H9 (cell line): ENCODE measurements around the gene DAD1. TPM values are rescaled to one million over a fixed set of nuclear protein-coding genes. Genes with fewer than 3 reads are reported as not detected.

Source experiments
- DNase-seq: peaks from one replicate; pipeline ENCODE4 v3.0.0-alpha.2; 2017
- H2AFZ ChIP-seq: one replicate; pipeline ENCODE4 v1.6.1; 2013; ENCODE audit warnings: mild to moderate bottlenecking, low read length, control low read depth, moderate library complexity
- H2AK5ac ChIP-seq: 2 replicates; pipeline ENCODE4 v1.6.1; 2013; ENCODE audit warnings: low read length, control low read depth, mixed read lengths; ENCODE audit not compliant: insufficient read length
- H2BK120ac ChIP-seq: one replicate; pipeline ENCODE4 v1.6.1; 2013; ENCODE audit warnings: low read depth, mild to moderate bottlenecking, low read length, control low read depth, inconsistent platforms; ENCODE audit not compliant: poor library complexity, severe bottlenecking
- H2BK12ac ChIP-seq: 2 replicates; pipeline ENCODE4 v1.6.1; 2013; ENCODE audit warnings: low read length, control low read depth, mixed read lengths, low read depth; ENCODE audit not compliant: insufficient read length
- H2BK15ac ChIP-seq: 2 replicates; pipeline ENCODE4 v1.6.1; 2013; ENCODE audit warnings: low read depth, low read length, control low read depth
- H2BK20ac ChIP-seq: one replicate; pipeline ENCODE4 v1.6.1; 2013; ENCODE audit warnings: low read depth, mild to moderate bottlenecking, low read length, control low read depth, inconsistent platforms; ENCODE audit not compliant: poor library complexity, severe bottlenecking
- H2BK5ac ChIP-seq: 2 replicates; pipeline ENCODE4 v1.6.1; 2013; ENCODE audit warnings: low read length, control low read depth, mixed read lengths; ENCODE audit not compliant: insufficient read length
- H3K14ac ChIP-seq: 2 replicates; pipeline ENCODE4 v1.6.1; 2013; ENCODE audit warnings: low read length, control low read depth; ENCODE audit not compliant: insufficient read depth
- H3K18ac ChIP-seq: 2 replicates; pipeline ENCODE4 v1.6.1; 2013; ENCODE audit warnings: low read depth, mild to moderate bottlenecking, mixed read lengths, low read length, control low read depth; ENCODE audit not compliant: insufficient read length
- H3K23ac ChIP-seq: 2 replicates; pipeline ENCODE4 v1.6.1; 2013; ENCODE audit warnings: low read length, control low read depth, mixed read lengths, low read depth; ENCODE audit not compliant: insufficient read length
- H3K23me2 ChIP-seq: 2 replicates; pipeline ENCODE4 v1.6.1; 2013; ENCODE audit warnings: low read depth, mild to moderate bottlenecking, mixed read lengths, low read length, control low read depth; ENCODE audit not compliant: insufficient read length, poor library complexity, severe bottlenecking
- H3K27ac ChIP-seq: 2 replicates; pipeline ENCODE4 v1.5.1; 2013; ENCODE audit warnings: low read length, control low read depth, mixed read lengths, low read depth; ENCODE audit not compliant: insufficient read length
- H3K27me3 ChIP-seq: 2 replicates; pipeline ENCODE4 v1.6.1; 2013; ENCODE audit warnings: low read length, control low read depth, inconsistent platforms; ENCODE audit not compliant: insufficient read depth
- H3K4ac ChIP-seq: 2 replicates; pipeline ENCODE4 v1.6.1; 2013; ENCODE audit warnings: low read depth, mild to moderate bottlenecking, control low read depth, inconsistent platforms, low read length, moderate library complexity
- H3K4me1 ChIP-seq: 2 replicates; pipeline ENCODE4 v1.6.1; 2013; ENCODE audit warnings: low read length, control low read depth, inconsistent platforms; ENCODE audit not compliant: insufficient read depth
- H3K4me2 ChIP-seq: 2 replicates; pipeline ENCODE4 v1.6.1; 2013; ENCODE audit warnings: low read length, control low read depth, mixed read lengths; ENCODE audit not compliant: insufficient read length, insufficient read depth
- H3K56ac ChIP-seq: 2 replicates; pipeline ENCODE4 v1.6.1; 2013; ENCODE audit warnings: low read depth, mild to moderate bottlenecking, mixed read lengths, low read length, control low read depth; ENCODE audit not compliant: insufficient read length
- H3K79me1 ChIP-seq: 2 replicates; pipeline ENCODE4 v1.6.1; 2013; ENCODE audit warnings: low read depth, mild to moderate bottlenecking, moderate library complexity, low read length, control low read depth, inconsistent platforms; ENCODE audit not compliant: insufficient read depth, poor library complexity, severe bottlenecking
- H3K79me2 ChIP-seq: 2 replicates; pipeline ENCODE4 v1.6.1; 2013; ENCODE audit warnings: low read length, control low read depth, inconsistent platforms; ENCODE audit not compliant: insufficient read depth
- H3K9ac ChIP-seq: 2 replicates; pipeline ENCODE4 v1.6.1; 2013; ENCODE audit warnings: low read length, control low read depth, mixed read lengths; ENCODE audit not compliant: insufficient read length; ENCODE audit errors: extremely low read depth
- H3K9me3 ChIP-seq: one replicate; pipeline ENCODE4 v1.6.1; 2013; ENCODE audit warnings: low read depth, low read length, inconsistent platforms; ENCODE audit not compliant: control insufficient read depth
- H3T11ph ChIP-seq: one replicate; pipeline ENCODE4 v1.6.1; 2013; ENCODE audit warnings: mild to moderate bottlenecking, low read length, control low read depth, inconsistent platforms
- H4K20me1 ChIP-seq: one replicate; pipeline ENCODE4 v1.6.1; 2013; ENCODE audit not compliant: control insufficient read depth, insufficient read length, insufficient read depth
- H4K5ac ChIP-seq: 2 replicates; pipeline ENCODE4 v1.6.1; 2013; ENCODE audit warnings: low read depth, mild to moderate bottlenecking, mixed read lengths, low read length, control low read depth; ENCODE audit not compliant: insufficient read length
- H4K8ac ChIP-seq: replicated peaks from 2 replicates; pipeline ENCODE4 v1.6.1; 2013; ENCODE audit warnings: low read length, control low read depth, mixed read lengths, low read depth; ENCODE audit not compliant: insufficient read length
- H4K91ac ChIP-seq: 2 replicates; pipeline ENCODE4 v1.6.1; 2013; ENCODE audit warnings: low read depth, mild to moderate bottlenecking, moderate library complexity, mixed read lengths, low read length, control low read depth; ENCODE audit not compliant: insufficient read length
- H3K27ac Mint-ChIP-seq, 3 experiments: 2 replicates in 2 of 3; 3 replicates in 1 of 3; pipeline ENCODE4 v1.8.0; 2020 to 2021; ENCODE audit warnings: mixed read lengths in 3 of 3, mild to moderate bottlenecking in 1 of 3, moderate library complexity in 1 of 3
- H3K27me3 Mint-ChIP-seq: 2 replicates; pipeline ENCODE4 v1.8.0; 2021; ENCODE audit warnings: low read depth, mild to moderate bottlenecking, moderate library complexity, mixed read lengths
- H3K36me3 Mint-ChIP-seq, 3 experiments: 2 replicates in 2 of 3; 3 replicates in 1 of 3; pipeline ENCODE4 v1.8.0; 2020 to 2021; ENCODE audit warnings: low read depth in 3 of 3, mixed read lengths in 3 of 3; ENCODE audit not compliant: insufficient read depth in 1 of 3
- H3K4me1 Mint-ChIP-seq, 2 experiments: 2 replicates each; pipeline ENCODE4 v1.8.0; 2020; ENCODE audit warnings: mixed read lengths in 2 of 2
- H3K4me3 Mint-ChIP-seq, 2 experiments: 2 replicates in 1 of 2; 3 replicates in 1 of 2; pipeline ENCODE4 v1.8.0; 2020 to 2021; ENCODE audit warnings: mild to moderate bottlenecking in 2 of 2, mixed read lengths in 2 of 2, moderate library complexity in 1 of 2
- H3K9me3 Mint-ChIP-seq, 2 experiments: 2 replicates in 1 of 2; 3 replicates in 1 of 2; pipeline ENCODE4 v1.8.0; 2020; ENCODE audit warnings: mild to moderate bottlenecking in 2 of 2, mixed read lengths in 2 of 2, moderate library complexity in 1 of 2
- CTCF ChIP-seq: fragments of 200-600 bp; sonication (generic); conservative IDR thresholded peaks from 3 replicates; pipeline ENCODE4 v1.8.0; 2021; ENCODE audit warnings: antibody characterized with exemption, mild to moderate bottlenecking
- WGBS: extraction: QIAGEN DNeasy Blood & Tissue Kit; methylation state at CpG from one replicate; pipeline ENCODE4 v1.1.7; 2013; ENCODE audit warnings: missing lambda C conversion rate, low lambda C conversion rate, mixed read lengths; ENCODE audit not compliant: insufficient read length; ENCODE audit errors: extremely low coverage; 5-methylcytosine and 5-hydroxymethylcytosine counted together
- total RNA-seq: library from RNA; stranded (reverse); gene quantifications from 2 replicates; pipeline ENCODE4 v1.2.1, GENCODE V29; 2021

The DAD1 gene
- total RNA-seq, 1 experiment from 2014 or later: 127 TPM

GRCh38 chr14:22607291-22607690 is 18.3 kb upstream of the DAD1 start:
- DNase-seq: no peak
- no peaks in the 10 kb centered on the region for H3K27me3 ChIP-seq
- H4K20me1 ChIP-seq: no peaks in the 10 kb centered on the region
- no peak overlapping the region for H3K4ac ChIP-seq
- H3K18ac ChIP-seq: no peak overlapping the region
- no peak overlapping the region for H4K91ac ChIP-seq
- H3K14ac ChIP-seq: no peak overlapping the region
- Mint-ChIP-seq H3K9me3 (no peaks in the 10 kb centered on the region), H3K27me3 (no peaks in the 10 kb centered on the region), H3K4me1 (no peaks in the 10 kb centered on the region), H3K27ac (no peak overlapping the region), H3K36me3 (peaks cover 32 to 81% (median 73%) of the 10 kb centered on the region in 3 experiments), H3K4me3 (no peak overlapping the region)
- no peak overlapping the region for H2BK20ac ChIP-seq
- no peak overlapping the region for H3K56ac ChIP-seq
- no peak overlapping the region for H2BK120ac ChIP-seq
- no peak overlapping the region for H2BK15ac ChIP-seq
- H3K9me3 ChIP-seq: no peaks in the 10 kb centered on the region
- H3T11ph ChIP-seq: no peak overlapping the region
- H2BK12ac ChIP-seq: no peak overlapping the region
- H3K23me2 ChIP-seq: no peaks in the 10 kb centered on the region
- H2AK5ac ChIP-seq: no peak overlapping the region
- no peak overlapping the region for H3K9ac ChIP-seq
- no peak overlapping the region for H4K8ac ChIP-seq
- H2AFZ ChIP-seq: no peak overlapping the region
- H3K79me2 ChIP-seq: no peaks in the 10 kb centered on the region
- no peaks in the 10 kb centered on the region for H3K79me1 ChIP-seq
- no peak overlapping the region for H3K27ac ChIP-seq
- H4K5ac ChIP-seq: no peak overlapping the region
- no peak for TF ChIP-seq CTCF
- H3K4me1 ChIP-seq: no peaks in the 10 kb centered on the region
- no peak overlapping the region for H3K23ac ChIP-seq
- no peak overlapping the region for H2BK5ac ChIP-seq
- no peak overlapping the region for H3K4me2 ChIP-seq
- WGBS: no CpG with 5 or more reads among the region's 3 CpGs
